ENCODE measurements around the gene SCTR.

The SCTR gene

DNA sequence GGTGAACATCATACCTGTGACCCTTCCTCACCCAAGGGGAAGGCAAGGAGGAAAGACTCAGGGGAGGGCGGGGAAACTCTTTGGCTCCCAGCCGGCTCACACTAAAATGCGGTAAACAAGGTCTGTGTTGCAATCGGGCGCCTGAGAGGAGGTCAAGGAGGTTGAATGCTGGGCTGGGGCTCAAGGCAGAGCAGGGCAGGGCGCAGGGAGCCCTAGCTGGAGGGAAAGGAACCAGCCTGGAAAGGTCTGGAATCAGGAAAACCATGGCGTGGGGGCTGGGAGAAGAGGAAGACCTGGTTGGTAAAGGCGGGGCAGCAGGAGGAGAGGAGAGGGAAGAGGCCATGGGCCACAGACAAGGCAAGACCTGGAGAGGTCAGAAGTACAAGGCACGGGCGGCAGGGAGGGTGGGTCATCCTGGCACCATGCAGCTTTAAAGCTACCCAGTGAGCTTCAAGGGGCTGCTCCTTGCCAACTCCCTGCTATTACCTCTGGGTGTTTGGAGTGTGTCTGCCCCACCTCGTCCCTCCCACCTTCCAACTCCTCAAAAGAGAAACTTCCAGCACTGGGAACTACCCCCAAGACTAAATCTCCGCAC is 97.4 kb downstream of the SCTR start:
- DNase-seq (ENCODE audit: low read depth), result peak; percentile 82
- no peak overlapping the region for H3K4me3 ChIP-seq (ENCODE audit: low read depth, low read length)
- no peak for TF ChIP-seq CTCF (conservative IDR thresholded peaks at IDR 0.05; ENCODE audit: low read depth, low read length)

GRCh38 chr2:119426396-119426675 is 97.9 kb downstream of the SCTR start:
- H3K4me3 ChIP-seq (ENCODE audit: low read depth, low read length), result no peak overlapping the region
- no peak for TF ChIP-seq CTCF (conservative IDR thresholded peaks at IDR 0.05; ENCODE audit: low read depth, low read length)
- no peak for DNase-seq (ENCODE audit: low read depth)

DNA sequence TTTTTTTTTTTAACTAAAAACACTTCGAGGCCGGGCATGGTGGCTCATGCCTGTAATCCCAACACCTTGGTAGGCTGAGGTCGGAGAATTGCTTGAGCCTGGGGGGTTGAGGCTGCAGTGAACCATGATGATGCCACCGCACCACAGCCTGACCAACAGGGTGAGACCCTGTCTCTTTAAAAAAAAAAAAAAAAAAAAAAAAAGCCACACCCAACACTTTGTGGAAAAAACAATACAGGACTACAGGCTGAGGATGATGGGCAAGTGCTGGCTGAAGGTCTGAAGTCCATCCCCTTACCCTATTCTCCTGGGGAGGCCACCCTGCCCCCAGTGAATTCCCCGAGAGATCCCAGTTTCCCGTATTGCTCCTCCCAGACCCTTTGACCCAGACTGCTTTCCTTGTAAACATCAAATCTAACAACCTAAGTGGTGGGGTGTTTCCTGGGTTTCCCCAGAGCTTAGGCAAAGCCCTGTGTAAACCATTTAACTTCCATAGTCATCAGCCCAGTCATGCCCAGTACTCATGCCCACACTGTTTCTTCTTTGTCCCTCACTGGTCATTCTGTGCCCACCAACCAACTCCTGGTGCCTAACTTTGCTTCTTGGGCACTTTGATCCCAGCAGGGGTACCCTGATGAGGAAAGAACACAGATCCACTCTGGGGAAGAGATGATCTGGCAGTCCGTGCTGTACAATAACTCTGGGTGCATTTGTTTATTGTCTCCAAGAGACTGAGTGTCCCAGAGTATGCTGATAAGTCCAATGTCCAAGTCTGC is 98.5 kb downstream of the SCTR start:
- peak; percentile 27 for DNase-seq (ENCODE audit: low read depth)
- no peak for TF ChIP-seq CTCF (conservative IDR thresholded peaks at IDR 0.05; ENCODE audit: low read depth, low read length)
- H3K4me3 ChIP-seq (ENCODE audit: low read depth, low read length), result no peak overlapping the region

DNA sequence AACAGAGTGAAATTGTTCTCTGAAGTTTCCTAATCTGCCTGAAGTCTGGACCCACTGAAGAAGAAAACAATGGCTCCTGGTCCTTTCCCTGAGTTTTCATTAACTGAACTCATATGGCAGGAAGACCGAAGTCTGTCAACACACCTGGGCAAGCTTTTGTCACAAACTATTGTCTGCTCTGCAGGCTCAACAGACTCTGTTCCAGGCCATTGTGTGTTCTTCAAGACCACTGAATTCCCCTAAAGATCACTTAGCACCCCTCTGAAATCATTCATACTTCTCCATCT is 99.2 kb downstream of the SCTR start:
- no peak for DNase-seq (ENCODE audit: low read depth)
- H3K4me3 ChIP-seq (ENCODE audit: low read depth, low read length), result no peak overlapping the region
- TF ChIP-seq CTCF (conservative IDR thresholded peaks at IDR 0.05; ENCODE audit: low read depth, low read length), result no peak

- no peak for DNase-seq (ENCODE audit: low read depth)
- H3K4me3 ChIP-seq (ENCODE audit: low read depth, low read length), result no peak overlapping the region
- no peak for TF ChIP-seq CTCF (conservative IDR thresholded peaks at IDR 0.05; ENCODE audit: low read depth, low read length)
Observed at GRCh38 chr2:119424284-119425118, 99.8 kb downstream of the SCTR start.

DNA sequence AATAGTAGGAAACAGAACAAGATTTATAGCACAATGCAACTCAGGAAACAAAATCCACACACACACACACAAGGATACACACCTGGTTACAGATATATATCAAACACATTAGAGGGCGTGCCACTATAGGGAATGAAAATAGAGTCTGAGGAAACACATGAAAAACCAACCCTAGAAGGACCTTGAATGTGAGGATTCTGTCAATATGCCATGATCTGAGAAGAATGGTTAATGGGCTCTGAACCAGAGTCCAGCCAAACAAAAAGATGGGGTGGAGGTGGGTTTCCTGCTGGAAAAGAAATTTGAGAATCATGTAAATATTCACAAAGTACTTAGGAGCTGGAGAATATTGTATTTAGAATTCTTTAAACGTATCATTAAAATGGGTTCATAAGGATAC is 100.5 kb downstream of the SCTR start:
- H3K4me3 ChIP-seq (ENCODE audit: low read depth, low read length), result no peak overlapping the region
- DNase-seq (ENCODE audit: low read depth), result no peak
- no peak for TF ChIP-seq CTCF (conservative IDR thresholded peaks at IDR 0.05; ENCODE audit: low read depth, low read length)
